ENCODE results near the gene VWA2. TPM values are rescaled to one million over a fixed set of nuclear protein-coding genes. Genes with fewer than 3 reads are reported as not detected.

VWA2 gene
- total RNA-seq, 6 experiments from 2014 or later, result 0.06 to 0.14 (median 0.09) TPM; not detected in 2

- no peak overlapping the region for H3K27ac ChIP-seq
- H3K27me3 ChIP-seq, result no peaks in the 10 kb centered on the region
- ATAC-seq (no peak), DNase-seq (no peak)
- intact Hi-C loops (cut with DNase I), result no loop called here
- no peaks in the 10 kb centered on the region for H3K36me3 ChIP-seq
- no peaks in the 10 kb centered on the region for H3K9me3 ChIP-seq
- TF ChIP-seq CTCF (IDR thresholded peaks at IDR 0.05) (no peak), POLR2A (IDR thresholded peaks at IDR 0.05) (no peak)
- 49% methylated on average over 9 of the region's 10 CpGs for WGBS (ENCODE audit: insufficient coverage, low coverage, low lambda C conversion rate, missing lambda C conversion rate)
- H3K4me3 ChIP-seq, result no peak overlapping the region
- peaks cover 0 to 7% (median 3%) of the 10 kb centered on the region in 4 donors for H3K4me1 ChIP-seq
Observed at GRCh38 chr10:114303556-114303955, 64.5 kb downstream of the VWA2 start.

- Histone ChIP-seq H3K9me3 (no peaks in the 10 kb centered on the region), H3K36me3 (no peaks in the 10 kb centered on the region), H3K4me1 (peaks cover 0 to 7% (median 3%) of the 10 kb centered on the region in 4 donors), H3K27me3 (no peaks in the 10 kb centered on the region), H3K27ac (no peak overlapping the region), H3K4me3 (peak overlapping the region in 2 of 3 donors; percentile 14 to 24)
- 7% methylated on average over 14 of the region's 14 CpGs for WGBS (ENCODE audit: insufficient coverage, low coverage, low lambda C conversion rate, missing lambda C conversion rate)
- intact Hi-C loops (cut with DNase I), result no loop called here
- ATAC-seq, result peak; percentile 81 to 95 (median 88)
- peak in 2 of 3 donors; percentile 64 to 79 for DNase-seq
- TF ChIP-seq POLR2A (IDR thresholded peaks at IDR 0.05) (no peak), CTCF (IDR thresholded peaks at IDR 0.05) (peak; percentile 74 to 80 (median 74))
Observed at GRCh38 chr10:114304017-114304570, 65.0 kb downstream of the VWA2 start.

- Histone ChIP-seq H3K4me1 (peaks cover 0 to 7% (median 3%) of the 10 kb centered on the region in 4 donors), H3K36me3 (no peaks in the 10 kb centered on the region), H3K4me3 (peak overlapping the region in 2 of 3 donors; percentile 14 to 24), H3K27me3 (no peaks in the 10 kb centered on the region), H3K9me3 (no peaks in the 10 kb centered on the region), H3K27ac (no peak overlapping the region)
- ATAC-seq (peak; percentile 57 to 76 (median 69)), DNase-seq (peak in 2 of 3 donors; percentile 52 to 58)
- TF ChIP-seq CTCF (IDR thresholded peaks at IDR 0.05) (peak; percentile 20 to 46 (median 38)), POLR2A (IDR thresholded peaks at IDR 0.05) (no peak)
- intact Hi-C loops (cut with DNase I), result no loop called here
- WGBS (ENCODE audit: insufficient coverage, low coverage, low lambda C conversion rate, missing lambda C conversion rate), result 6% methylated on average over 37 of the region's 41 CpGs
Observed at GRCh38 chr10:114304571-114305421, 65.7 kb downstream of the VWA2 start.

- no peak overlapping the region for H3K27ac ChIP-seq
- H3K4me1 ChIP-seq, result peaks cover 0 to 7% (median 3%) of the 10 kb centered on the region in 4 donors
- H3K4me3 ChIP-seq, result no peak overlapping the region
- WGBS (ENCODE audit: insufficient coverage, low coverage, low lambda C conversion rate, missing lambda C conversion rate), result 74% methylated on average over 18 of the region's 18 CpGs
- DNase-seq (peak in 1 of 3 donors; percentile 51), ATAC-seq (no peak)
- no peaks in the 10 kb centered on the region for H3K9me3 ChIP-seq
- TF ChIP-seq POLR2A (IDR thresholded peaks at IDR 0.05) (no peak), CTCF (IDR thresholded peaks at IDR 0.05) (no peak)
- H3K36me3 ChIP-seq, result no peaks in the 10 kb centered on the region
- H3K27me3 ChIP-seq, result no peaks in the 10 kb centered on the region
- intact Hi-C loops (cut with DNase I), result no loop called here
Observed at GRCh38 chr10:114305521-114305925, 66.5 kb downstream of the VWA2 start.
